IMR-90 (cell line): Measurements from ENCODE around the gene DNAJB7. TPM values are rescaled to one million over a fixed set of nuclear protein-coding genes. Genes with fewer than 3 reads are reported as not detected.

Experiments used
- ATAC-seq: fragments of 200-7000 bp; cut with Tn5 transposase; 2 replicates; pipeline ENCODE4 v1.9.1; 2020; ENCODE audit warnings: low read depth, mild to moderate bottlenecking, moderate library complexity
- BruUV-seq: library from RNA; stranded (reverse); fragments of 400-500 nt; replicated peaks from 2 replicates; lab custom pipeline; 2021; lab: Mats Ljungman, UMichigan
- CTCF ChIA-PET: fragments of 300-600 bp; formaldehyde crosslinking; extraction: SDS; loops from one replicate; lab custom pipeline; 2021; ENCODE audit warnings: antibody characterized with exemption; lab: Yijun Ruan, JAX
- POLR2A ChIA-PET: fragments of 300-600 bp; sonication (Branson Sonifier 250); formaldehyde crosslinking; loops from one replicate; lab custom pipeline; 2022; ENCODE audit warnings: antibody characterized with exemption; ENCODE audit not compliant: unreplicated experiment; lab: Charles Lee
- DNase-seq: peaks from one replicate; pipeline ENCODE4 v3.0.0; 2013
- H2AFZ ChIP-seq: replicated peaks from 2 replicates; pipeline ENCODE3; 2013; ENCODE audit warnings: low read length, mild to moderate bottlenecking; ENCODE audit not compliant: poor library complexity
- H2AK5ac ChIP-seq: 2 replicates; pipeline ENCODE4 v1.6.1; 2013; ENCODE audit warnings: low read depth, low read length, inconsistent platforms
- H2AK9ac ChIP-seq: replicated peaks from 2 replicates; pipeline ENCODE3; 2013; ENCODE audit warnings: mild to moderate bottlenecking, low read depth, low read length, moderate library complexity; ENCODE audit not compliant: poor library complexity
- H2BK120ac ChIP-seq: 2 replicates; pipeline ENCODE4 v1.6.1; 2013; ENCODE audit warnings: low read depth, low read length, inconsistent platforms
- H2BK15ac ChIP-seq: 3 replicates; pipeline ENCODE4 v1.6.1; 2013; ENCODE audit warnings: low read depth, low read length, inconsistent platforms
- H2BK20ac ChIP-seq: 2 replicates; pipeline ENCODE4 v1.6.1; 2013; ENCODE audit warnings: low read depth, mild to moderate bottlenecking, inconsistent platforms, low read length, moderate library complexity
- H2BK5ac ChIP-seq: 2 replicates; pipeline ENCODE4 v1.6.1; 2013; ENCODE audit warnings: mild to moderate bottlenecking, low read depth, low read length, inconsistent platforms; ENCODE audit not compliant: poor library complexity, severe bottlenecking
- H3K14ac ChIP-seq: replicated peaks from 2 replicates; pipeline ENCODE4 v1.6.1; 2013; ENCODE audit warnings: low read depth, low read length, inconsistent platforms
- H3K18ac ChIP-seq: 2 replicates; pipeline ENCODE4 v1.6.1; 2013; ENCODE audit warnings: low read depth, low read length, control low read depth
- H3K23ac ChIP-seq: 2 replicates; pipeline ENCODE4 v1.6.1; 2013; ENCODE audit warnings: low read depth, low read length, inconsistent platforms
- H3K27ac ChIP-seq: 2 replicates; pipeline ENCODE4 v1.5.1; 2013; ENCODE audit warnings: mild to moderate bottlenecking, control low read depth, low read length; ENCODE audit not compliant: insufficient read depth
- H3K27me3 ChIP-seq: 2 replicates; pipeline ENCODE4 v1.6.1; 2013; ENCODE audit warnings: low read length; ENCODE audit not compliant: control insufficient read depth, insufficient read depth
- H3K36me3 ChIP-seq: 2 replicates; pipeline ENCODE4 v1.6.1; 2013; ENCODE audit warnings: low read length, mixed read lengths; ENCODE audit not compliant: control insufficient read depth, insufficient read depth
- H3K4ac ChIP-seq: 2 replicates; pipeline ENCODE4 v1.6.1; 2013; ENCODE audit warnings: low read depth, low read length, inconsistent platforms
- H3K4me1 ChIP-seq: 2 replicates; pipeline ENCODE4 v1.6.1; 2013; ENCODE audit warnings: low read length, mixed read lengths; ENCODE audit not compliant: control insufficient read depth, insufficient read depth
- H3K4me2 ChIP-seq: 2 replicates; pipeline ENCODE4 v1.6.1; 2013; ENCODE audit warnings: low read depth, mild to moderate bottlenecking, control low read depth, low read length, moderate library complexity
- H3K4me3 ChIP-seq: 2 replicates; pipeline ENCODE4 v1.5.1; 2013; ENCODE audit warnings: low read depth, mild to moderate bottlenecking, control low read depth, low read length, moderate library complexity; ENCODE audit not compliant: insufficient read depth
- H3K56ac ChIP-seq: 2 replicates; pipeline ENCODE4 v1.6.1; 2013; ENCODE audit warnings: low read length, inconsistent platforms; ENCODE audit not compliant: insufficient read depth; ENCODE audit errors: extremely low read depth
- H3K79me1 ChIP-seq, 2 experiments: 2 replicates each; pipeline ENCODE4 v1.6.1; 2013; ENCODE audit warnings: low read length in 2 of 2, inconsistent platforms in 1 of 2, low read depth in 1 of 2
- H3K9ac ChIP-seq: 2 replicates; pipeline ENCODE4 v1.6.1; 2013; ENCODE audit warnings: low read depth, low read length, control low read depth
- H3K9me1 ChIP-seq: 2 replicates; pipeline ENCODE4 v1.6.1; 2013; ENCODE audit warnings: low read length, inconsistent platforms; ENCODE audit not compliant: insufficient read depth
- H3K9me3 ChIP-seq: 2 replicates; pipeline ENCODE4 v1.6.1; 2013; ENCODE audit warnings: low read length; ENCODE audit not compliant: control insufficient read depth, insufficient read depth
- H4K20me1 ChIP-seq: 2 replicates; pipeline ENCODE4 v1.6.1; 2013; ENCODE audit warnings: low read length, inconsistent platforms; ENCODE audit not compliant: insufficient read depth
- H4K5ac ChIP-seq: 2 replicates; pipeline ENCODE4 v1.6.1; 2013; ENCODE audit warnings: mild to moderate bottlenecking, low read depth, low read length, control low read depth
- H4K8ac ChIP-seq, 2 experiments: 2 replicates each; pipeline ENCODE4 v1.6.1; 2013; ENCODE audit warnings: low read depth in 2 of 2, low read length in 2 of 2, control low read depth in 1 of 2, inconsistent platforms in 1 of 2
- H4K91ac ChIP-seq: 2 replicates; pipeline ENCODE4 v1.6.1; 2013; ENCODE audit warnings: low read depth, low read length, inconsistent platforms; ENCODE audit not compliant: insufficient read depth
- BHLHE40 ChIP-seq: fragments of 150-350 bp; IDR thresholded peaks from 2 replicates; pipeline ENCODE4 v1.6.1; 2016; ENCODE audit warnings: mild to moderate bottlenecking, low read depth, low read length
- CEBPB ChIP-seq: IDR thresholded peaks from 2 replicates; pipeline ENCODE4 v1.6.1; 2012; ENCODE audit warnings: low read depth, low read length, improper control_type of control experiment
- CHD1 ChIP-seq: IDR thresholded peaks from 2 replicates; pipeline ENCODE4 v1.6.1; 2012; ENCODE audit warnings: low read depth, low read length, improper control_type of control experiment
- FOS ChIP-seq: fragments of 150-350 bp; IDR thresholded peaks from 2 replicates; pipeline ENCODE4 v1.6.1; 2016; ENCODE audit warnings: low read depth, low read length
- MAFK ChIP-seq: IDR thresholded peaks from 2 replicates; pipeline ENCODE4 v1.6.1; 2012; ENCODE audit warnings: low read depth, low read length, improper control_type of control experiment
- MAZ ChIP-seq: IDR thresholded peaks from 2 replicates; pipeline ENCODE4 v1.6.1; 2012; ENCODE audit warnings: low read depth, mild to moderate bottlenecking, low read length, improper control_type of control experiment, moderate library complexity, borderline replicate concordance
- MXI1 ChIP-seq: IDR thresholded peaks from 2 replicates; pipeline ENCODE4 v1.6.1; 2012; ENCODE audit warnings: low read depth, mild to moderate bottlenecking, low read length, moderate library complexity, borderline replicate concordance
- NFE2L2 ChIP-seq: fragments of 150-350 bp; IDR thresholded peaks from 2 replicates; pipeline ENCODE4 v1.6.1; 2016; ENCODE audit warnings: low read depth, mild to moderate bottlenecking, low read length
- POLR2A ChIP-seq: IDR thresholded peaks from 2 replicates; pipeline ENCODE4 v1.6.1; 2012; ENCODE audit warnings: mild to moderate bottlenecking, low read depth, low read length
- RAD21 ChIP-seq: IDR thresholded peaks from 2 replicates; pipeline ENCODE4 v1.6.1; 2012; ENCODE audit warnings: low read length, improper control_type of control experiment
- RCOR1 ChIP-seq: IDR thresholded peaks from 2 replicates; pipeline ENCODE4 v1.6.1; 2012; ENCODE audit warnings: mild to moderate bottlenecking, low read length, improper control_type of control experiment; ENCODE audit not compliant: insufficient replicate concordance
- RFX5 ChIP-seq: IDR thresholded peaks from 2 replicates; pipeline ENCODE4 v1.8.0; 2012; ENCODE audit warnings: low read depth, mild to moderate bottlenecking, low read length, moderate library complexity
- SMC3 ChIP-seq: fragments of 150-350 bp; IDR thresholded peaks from 2 replicates; pipeline ENCODE4 v1.6.1; 2016; ENCODE audit warnings: low read depth, mild to moderate bottlenecking, antibody characterized with exemption, low read length, moderate library complexity
- WGBS, 2 experiments: methylation state at CpG; one replicate each; pipeline versions ENCODE4 v1.1.5 to v1.1.7; 2013; ENCODE audit warnings: missing lambda C conversion rate in 2 of 2; ENCODE audit not compliant: insufficient read length in 1 of 2; ENCODE audit errors: extremely low coverage in 2 of 2; 5-methylcytosine and 5-hydroxymethylcytosine counted together
- dilution Hi-C: fragments of 300-500 bp; cut with HindIII; formaldehyde crosslinking; loops from one replicate; pipeline ENCODE4 v1.14.3; 2018; ENCODE audit warnings: low sequenced_read_pairs; ENCODE audit not compliant: unreplicated experiment
- in situ Hi-C: fragments of 300-500 bp; cut with MboI; formaldehyde crosslinking; loops from 3 replicates; pipeline ENCODE4 v1.14.3; 2019; ENCODE audit warnings: low sequenced_read_pairs, inconsistent platforms, mixed read lengths
- intact Hi-C: fragments of 100-400 bp; cut with micrococcal nuclease; formaldehyde crosslinking; loops from 2 replicates; pipeline ENCODE4 v1.10.0; 2022
- polyA plus RNA-seq, 3 experiments: library from polyadenylated mRNA; depleted of rRNA; stranded (reverse); fragments of >200 nt; gene quantifications; 2 replicates each; pipeline ENCODE4 v1.2.3, GENCODE V29; 2012; ENCODE audit warnings: low replicate concordance in 1 of 3
- total RNA-seq: library from RNA; depleted of rRNA; stranded (reverse); fragments of >200 nt; gene quantifications from 2 replicates; pipeline ENCODE4 v1.2.3, GENCODE V29; 2012
- TF ChIP-seq, protein P1 (sequence below): fragments of 150-350 bp; IDR thresholded peaks from 2 replicates; pipeline ENCODE4 v1.6.1; 2017; ENCODE audit warnings: mild to moderate bottlenecking, antibody characterized with exemption, low read length, low read depth
- TF ChIP-seq, protein P2 (sequence below): conservative IDR thresholded peaks from 2 replicates; pipeline ENCODE4 v1.5.1; 2012; ENCODE audit warnings: mild to moderate bottlenecking, low read depth, low read length, improper control_type of control experiment

DNAJB7 gene
- total and polyA plus RNA-seq, 2 of the 4 experiments (the other 2 are of a cell fraction) = not detected

DNA sequence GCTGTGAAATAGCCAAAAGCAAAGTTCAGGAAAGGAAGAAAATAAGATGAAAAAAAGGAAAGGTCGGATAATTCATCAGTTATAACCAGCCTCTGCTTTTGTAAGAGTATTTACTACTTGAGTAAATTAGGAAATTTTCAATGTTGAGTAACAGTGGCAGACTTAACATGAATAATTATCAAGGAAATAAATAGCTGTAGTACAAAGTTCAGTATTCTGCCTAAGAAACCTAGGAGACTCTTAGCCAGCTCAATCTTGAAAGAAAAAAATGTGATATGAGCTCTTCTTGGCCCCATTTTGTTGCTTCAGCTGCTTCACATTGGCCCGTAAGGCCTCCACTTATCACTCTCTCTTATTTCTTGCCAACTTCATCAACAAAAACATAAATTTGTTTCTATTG is 17.0 kb upstream of the DNAJB7 start:
- POLR2A ChIA-PET = no interaction called here
- intact Hi-C loops = no loop called here
- Histone ChIP-seq H3K9me1 (no peaks in the 10 kb centered on the region; the same call in none of the 2 replicates), H2AK9ac (no peak overlapping the region), H3K4ac (no peak overlapping the region), H2BK120ac (no peak overlapping the region), H3K4me2 (no peak overlapping the region), H3K9ac (no peak overlapping the region), H2BK20ac (no peak overlapping the region), H3K4me1 (no peaks in the 10 kb centered on the region), H3K4me3 (no peak overlapping the region), H3K18ac (no peak overlapping the region), H3K23ac (no peak overlapping the region), H4K91ac (no peak overlapping the region), H3K14ac (no peak overlapping the region), H3K9me3 (no peaks in the 10 kb centered on the region), H3K27ac (no peak overlapping the region), H2BK5ac (no peak overlapping the region), H4K8ac (no peak overlapping the region), H3K27me3 (no peaks in the 10 kb centered on the region), H3K36me3 (peaks cover 20% of the 10 kb centered on the region), H4K5ac (no peak overlapping the region), H3K79me1 (peaks cover 0 to 19% of the 10 kb centered on the region in 2 experiments), H2AK5ac (no peak overlapping the region), H3K56ac (no peak overlapping the region), H2BK15ac (no peak overlapping the region), H4K20me1 (no peaks in the 10 kb centered on the region), H2AFZ (no peak overlapping the region)
- BruUV-seq = no TSS peak
- DNase-seq = no peak
- in situ Hi-C loops = loop anchor here (25.0 kb wide), 1 partner anchor 442 kb away; no protein-coding TSS in a partner anchor
- no peak for ATAC-seq
- CTCF ChIA-PET = interaction anchor here (0.8 to 1.6 kb wide), 2 partner anchors 11 to 20 kb away, joined by 3 to 4 read pairs; no protein-coding TSS in a partner anchor
- TF ChIP-seq RFX5 (no peak), SMC3 (no peak), NFE2L2 (no peak), BHLHE40 (no peak), CHD1 (no peak), FOS (no peak), RCOR1 (no peak), MAFK (no peak), MAZ (no peak), CEBPB (no peak), POLR2A (no peak), RAD21 (no peak), MXI1 (no peak)
- TF ChIP-seq, protein P1, sequence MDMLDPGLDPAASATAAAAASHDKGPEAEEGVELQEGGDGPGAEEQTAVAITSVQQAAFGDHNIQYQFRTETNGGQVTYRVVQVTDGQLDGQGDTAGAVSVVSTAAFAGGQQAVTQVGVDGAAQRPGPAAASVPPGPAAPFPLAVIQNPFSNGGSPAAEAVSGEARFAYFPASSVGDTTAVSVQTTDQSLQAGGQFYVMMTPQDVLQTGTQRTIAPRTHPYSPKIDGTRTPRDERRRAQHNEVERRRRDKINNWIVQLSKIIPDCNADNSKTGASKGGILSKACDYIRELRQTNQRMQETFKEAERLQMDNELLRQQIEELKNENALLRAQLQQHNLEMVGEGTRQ = no peak
- TF ChIP-seq, protein P2, sequence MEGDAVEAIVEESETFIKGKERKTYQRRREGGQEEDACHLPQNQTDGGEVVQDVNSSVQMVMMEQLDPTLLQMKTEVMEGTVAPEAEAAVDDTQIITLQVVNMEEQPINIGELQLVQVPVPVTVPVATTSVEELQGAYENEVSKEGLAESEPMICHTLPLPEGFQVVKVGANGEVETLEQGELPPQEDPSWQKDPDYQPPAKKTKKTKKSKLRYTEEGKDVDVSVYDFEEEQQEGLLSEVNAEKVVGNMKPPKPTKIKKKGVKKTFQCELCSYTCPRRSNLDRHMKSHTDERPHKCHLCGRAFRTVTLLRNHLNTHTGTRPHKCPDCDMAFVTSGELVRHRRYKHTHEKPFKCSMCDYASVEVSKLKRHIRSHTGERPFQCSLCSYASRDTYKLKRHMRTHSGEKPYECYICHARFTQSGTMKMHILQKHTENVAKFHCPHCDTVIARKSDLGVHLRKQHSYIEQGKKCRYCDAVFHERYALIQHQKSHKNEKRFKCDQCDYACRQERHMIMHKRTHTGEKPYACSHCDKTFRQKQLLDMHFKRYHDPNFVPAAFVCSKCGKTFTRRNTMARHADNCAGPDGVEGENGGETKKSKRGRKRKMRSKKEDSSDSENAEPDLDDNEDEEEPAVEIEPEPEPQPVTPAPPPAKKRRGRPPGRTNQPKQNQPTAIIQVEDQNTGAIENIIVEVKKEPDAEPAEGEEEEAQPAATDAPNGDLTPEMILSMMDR = no peak
- dilution Hi-C loops = no loop called here
- WGBS, 2 experiments = no CpG with 5 or more reads among the region's 2 CpGs
